WTC11 (cell line): ENCODE data around the gene CFAP221. TPM values are rescaled to one million over a fixed set of nuclear protein-coding genes. Genes with fewer than 3 reads are reported as not detected.

Experiments
- ATAC-seq: fragments of 200-7000 bp; cut with Tn5 transposase; 2 replicates; pipeline ENCODE4 v1.10.0; 2021; ENCODE audit warnings: mild to moderate bottlenecking, moderate library complexity
- CTCF ChIA-PET: fragments of 300-600 bp; sonication (Branson Sonifier 250); formaldehyde crosslinking; loops from one replicate; lab custom pipeline; 2021; ENCODE audit warnings: antibody characterized with exemption; lab: Charles Lee
- POLR2A ChIA-PET: fragments of 350-600 bp; sonication (Branson Sonifier 250); formaldehyde crosslinking; loops from one replicate; lab custom pipeline; 2021; ENCODE audit warnings: antibody characterized with exemption; lab: Charles Lee
- DNase-seq: peaks from one replicate; pipeline ENCODE4 v3.0.0; 2021; ENCODE audit warnings: low spot score
- H3K27ac Mint-ChIP-seq: 2 replicates; pipeline ENCODE4 v1.8.0; 2021; ENCODE audit warnings: mixed read lengths
- H3K27me3 Mint-ChIP-seq: 2 replicates; pipeline ENCODE4 v1.8.0; 2021; ENCODE audit warnings: low read depth, mild to moderate bottlenecking, moderate library complexity, mixed read lengths
- H3K36me3 Mint-ChIP-seq: 2 replicates; pipeline ENCODE4 v1.8.0; 2021; ENCODE audit warnings: mixed read lengths
- H3K4me1 Mint-ChIP-seq: 2 replicates; pipeline ENCODE4 v1.8.0; 2022; ENCODE audit warnings: mixed read lengths
- H3K4me3 Mint-ChIP-seq: 2 replicates; pipeline ENCODE4 v1.8.0; 2021; ENCODE audit warnings: mild to moderate bottlenecking, moderate library complexity, mixed read lengths
- H3K9me3 Mint-ChIP-seq: 2 replicates; pipeline ENCODE4 v1.8.0; 2021; ENCODE audit warnings: mixed read lengths
- ESRRA ChIP-seq: sonication (generic); formaldehyde crosslinking; IDR thresholded peaks from 2 replicates; pipeline ENCODE4 v1.8.1; 2022; ENCODE audit warnings: mild to moderate bottlenecking, missing genetic modification reagents, borderline replicate concordance
- IRF2 ChIP-seq: sonication (generic); formaldehyde crosslinking; IDR thresholded peaks from 2 replicates; pipeline ENCODE4 v1.8.0; 2022; ENCODE audit warnings: low read depth, missing genetic modification reagents, borderline replicate concordance
- JUN ChIP-seq: sonication (generic); formaldehyde crosslinking; IDR thresholded peaks from 2 replicates; pipeline ENCODE4 v1.8.0; 2023; ENCODE audit warnings: mild to moderate bottlenecking, missing genetic modification reagents
- NR3C1 ChIP-seq: sonication (generic); formaldehyde crosslinking; conservative IDR thresholded peaks from 2 replicates; pipeline ENCODE4 v1.8.1; 2023; ENCODE audit warnings: low read depth, mild to moderate bottlenecking, missing genetic modification reagents
- RELA ChIP-seq: sonication (generic); formaldehyde crosslinking; IDR thresholded peaks from 2 replicates; pipeline ENCODE4 v1.8.1; 2022; ENCODE audit warnings: missing genetic modification reagents, mild to moderate bottlenecking, borderline replicate concordance
- ZNF263 ChIP-seq: sonication (generic); formaldehyde crosslinking; IDR thresholded peaks from 2 replicates; pipeline ENCODE4 v1.8.1; 2022; ENCODE audit warnings: low read depth, mild to moderate bottlenecking, moderate library complexity, missing genetic modification reagents
- total RNA-seq: library from RNA; stranded (reverse); gene quantifications from 3 replicates; pipeline ENCODE4 v1.2.3, GENCODE V29; 2021
- TF ChIP-seq, protein P1 (sequence below): sonication (generic); formaldehyde crosslinking; IDR thresholded peaks from 2 replicates; pipeline ENCODE4 v1.8.0; 2023; ENCODE audit warnings: mild to moderate bottlenecking, missing genetic modification reagents
- TF ChIP-seq, protein P2 (sequence below): sonication (generic); formaldehyde crosslinking; IDR thresholded peaks from 2 replicates; pipeline ENCODE4 v1.8.0; 2023; ENCODE audit warnings: missing genetic modification reagents, mild to moderate bottlenecking, borderline replicate concordance
- TF ChIP-seq, protein P3 (sequence below): sonication (generic); formaldehyde crosslinking; IDR thresholded peaks from 2 replicates; pipeline ENCODE4 v1.8.0; 2022; ENCODE audit warnings: missing genetic modification reagents
- TF ChIP-seq, protein P4 (sequence below): fragments of 200-600 bp; IDR thresholded peaks from 2 replicates; pipeline ENCODE4 v1.8.0; 2022; ENCODE audit warnings: antibody characterized with exemption

Gene CFAP221
- total RNA-seq, 1 experiment from 2014 or later, result 0.35 TPM

DNA sequence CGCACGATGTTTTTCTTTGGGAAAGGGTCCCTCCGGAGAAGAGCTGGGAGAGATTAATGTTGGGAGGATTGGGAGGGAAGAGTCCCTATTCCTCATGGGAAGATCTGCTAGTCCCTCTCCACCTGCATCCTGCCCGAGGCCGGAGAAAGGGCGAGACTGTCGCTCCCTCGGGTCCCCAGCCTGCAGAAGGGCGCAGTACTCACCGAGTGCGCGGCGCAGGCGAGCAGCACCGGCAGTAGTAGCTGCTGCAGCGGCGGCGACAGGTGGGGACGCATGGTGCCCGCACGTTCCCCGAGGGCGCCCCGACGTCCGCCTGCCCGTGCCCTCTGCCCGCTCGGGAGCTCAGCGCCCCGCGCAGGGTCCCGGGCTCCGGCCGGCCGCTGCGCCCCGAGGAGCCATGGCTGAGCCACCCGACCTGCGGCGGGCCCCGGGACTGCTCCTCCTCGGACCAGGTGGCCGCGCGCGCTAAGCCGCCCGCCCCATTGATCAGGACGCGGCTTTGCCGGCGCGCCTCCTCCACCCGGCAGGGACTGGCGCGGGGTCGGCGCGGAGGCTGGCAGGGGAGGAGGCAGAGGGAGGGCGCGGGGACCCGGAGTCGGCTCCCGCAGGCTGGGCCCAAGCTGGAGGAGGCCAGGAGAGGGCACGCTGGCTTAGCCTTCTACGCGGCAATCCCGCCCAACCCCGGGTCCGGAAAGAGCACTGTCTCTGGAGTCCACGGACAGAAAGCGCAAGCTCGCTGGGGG, 20.1 kb upstream of the CFAP221 start, which contains the start of gene SCTR (continued):
- no peak for TF ChIP-seq NR3C1 (CRISPR knock-in tag)

DNA sequence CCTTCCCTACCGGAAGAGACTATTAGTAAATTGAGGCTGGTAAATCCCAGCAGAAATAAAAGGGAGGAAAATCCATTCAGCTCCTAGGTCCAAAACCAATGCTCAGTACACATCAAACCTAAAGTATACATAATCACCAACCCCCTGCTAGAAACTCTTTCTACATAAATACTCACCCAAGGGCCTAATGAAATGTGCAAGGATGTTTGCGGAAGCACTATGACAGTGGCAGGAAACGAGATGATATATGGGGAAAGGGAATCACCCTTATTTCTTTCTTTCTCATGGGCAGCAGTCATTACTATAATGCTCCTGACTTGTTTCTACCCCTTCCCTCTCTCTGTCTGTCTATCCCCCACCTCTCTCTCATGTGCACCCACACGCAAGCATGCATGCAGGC, 18.6 kb upstream of the CFAP221 start:
- ChIA-PET CTCF (interaction anchor here (2.0 to 2.6 kb wide), 2 partner anchors 8 to 49 kb away, joined by 6 to 13 read pairs; no protein-coding TSS in a partner anchor), POLR2A (no interaction called here)
- H3K4me3 Mint-ChIP-seq, result no peak overlapping the region

DNA sequence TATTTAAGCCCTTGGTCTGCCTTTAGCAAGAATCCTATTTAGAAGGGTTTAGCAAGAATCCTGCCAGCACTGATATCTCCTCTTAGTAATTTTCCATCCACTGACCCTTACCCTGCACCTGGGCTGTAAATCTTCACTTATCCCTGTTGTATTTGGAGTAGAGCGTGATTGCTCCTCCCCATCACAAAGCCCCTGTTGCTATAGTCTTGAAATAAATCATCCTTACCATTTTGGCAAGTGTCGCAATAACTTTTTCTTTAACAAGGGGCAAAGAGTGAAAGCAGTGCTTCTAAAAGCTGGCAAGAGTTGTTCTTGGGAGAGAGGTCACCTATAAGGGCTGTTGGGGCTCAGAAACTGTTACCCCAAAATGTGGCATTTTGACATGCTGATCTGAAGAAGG, 16.2 kb upstream of the CFAP221 start:
- Mint-ChIP-seq H3K4me3 (no peak overlapping the region), H3K27ac (no peak overlapping the region), H3K4me1 (peaks cover 27% of the 10 kb centered on the region), H3K36me3 (peaks cover under 1% of the 10 kb centered on the region), H3K9me3 (peaks cover 4% of the 10 kb centered on the region), H3K27me3 (peaks cover 28% of the 10 kb centered on the region)
- TF ChIP-seq, protein P1, sequence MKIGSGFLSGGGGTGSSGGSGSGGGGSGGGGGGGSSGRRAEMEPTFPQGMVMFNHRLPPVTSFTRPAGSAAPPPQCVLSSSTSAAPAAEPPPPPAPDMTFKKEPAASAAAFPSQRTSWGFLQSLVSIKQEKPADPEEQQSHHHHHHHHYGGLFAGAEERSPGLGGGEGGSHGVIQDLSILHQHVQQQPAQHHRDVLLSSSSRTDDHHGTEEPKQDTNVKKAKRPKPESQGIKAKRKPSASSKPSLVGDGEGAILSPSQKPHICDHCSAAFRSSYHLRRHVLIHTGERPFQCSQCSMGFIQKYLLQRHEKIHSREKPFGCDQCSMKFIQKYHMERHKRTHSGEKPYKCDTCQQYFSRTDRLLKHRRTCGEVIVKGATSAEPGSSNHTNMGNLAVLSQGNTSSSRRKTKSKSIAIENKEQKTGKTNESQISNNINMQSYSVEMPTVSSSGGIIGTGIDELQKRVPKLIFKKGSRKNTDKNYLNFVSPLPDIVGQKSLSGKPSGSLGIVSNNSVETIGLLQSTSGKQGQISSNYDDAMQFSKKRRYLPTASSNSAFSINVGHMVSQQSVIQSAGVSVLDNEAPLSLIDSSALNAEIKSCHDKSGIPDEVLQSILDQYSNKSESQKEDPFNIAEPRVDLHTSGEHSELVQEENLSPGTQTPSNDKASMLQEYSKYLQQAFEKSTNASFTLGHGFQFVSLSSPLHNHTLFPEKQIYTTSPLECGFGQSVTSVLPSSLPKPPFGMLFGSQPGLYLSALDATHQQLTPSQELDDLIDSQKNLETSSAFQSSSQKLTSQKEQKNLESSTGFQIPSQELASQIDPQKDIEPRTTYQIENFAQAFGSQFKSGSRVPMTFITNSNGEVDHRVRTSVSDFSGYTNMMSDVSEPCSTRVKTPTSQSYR, result no peak
- no peak for TF ChIP-seq ZNF263 (CRISPR knock-in tag)
- TF ChIP-seq RELA, result no peak
- TF ChIP-seq, protein P2, sequence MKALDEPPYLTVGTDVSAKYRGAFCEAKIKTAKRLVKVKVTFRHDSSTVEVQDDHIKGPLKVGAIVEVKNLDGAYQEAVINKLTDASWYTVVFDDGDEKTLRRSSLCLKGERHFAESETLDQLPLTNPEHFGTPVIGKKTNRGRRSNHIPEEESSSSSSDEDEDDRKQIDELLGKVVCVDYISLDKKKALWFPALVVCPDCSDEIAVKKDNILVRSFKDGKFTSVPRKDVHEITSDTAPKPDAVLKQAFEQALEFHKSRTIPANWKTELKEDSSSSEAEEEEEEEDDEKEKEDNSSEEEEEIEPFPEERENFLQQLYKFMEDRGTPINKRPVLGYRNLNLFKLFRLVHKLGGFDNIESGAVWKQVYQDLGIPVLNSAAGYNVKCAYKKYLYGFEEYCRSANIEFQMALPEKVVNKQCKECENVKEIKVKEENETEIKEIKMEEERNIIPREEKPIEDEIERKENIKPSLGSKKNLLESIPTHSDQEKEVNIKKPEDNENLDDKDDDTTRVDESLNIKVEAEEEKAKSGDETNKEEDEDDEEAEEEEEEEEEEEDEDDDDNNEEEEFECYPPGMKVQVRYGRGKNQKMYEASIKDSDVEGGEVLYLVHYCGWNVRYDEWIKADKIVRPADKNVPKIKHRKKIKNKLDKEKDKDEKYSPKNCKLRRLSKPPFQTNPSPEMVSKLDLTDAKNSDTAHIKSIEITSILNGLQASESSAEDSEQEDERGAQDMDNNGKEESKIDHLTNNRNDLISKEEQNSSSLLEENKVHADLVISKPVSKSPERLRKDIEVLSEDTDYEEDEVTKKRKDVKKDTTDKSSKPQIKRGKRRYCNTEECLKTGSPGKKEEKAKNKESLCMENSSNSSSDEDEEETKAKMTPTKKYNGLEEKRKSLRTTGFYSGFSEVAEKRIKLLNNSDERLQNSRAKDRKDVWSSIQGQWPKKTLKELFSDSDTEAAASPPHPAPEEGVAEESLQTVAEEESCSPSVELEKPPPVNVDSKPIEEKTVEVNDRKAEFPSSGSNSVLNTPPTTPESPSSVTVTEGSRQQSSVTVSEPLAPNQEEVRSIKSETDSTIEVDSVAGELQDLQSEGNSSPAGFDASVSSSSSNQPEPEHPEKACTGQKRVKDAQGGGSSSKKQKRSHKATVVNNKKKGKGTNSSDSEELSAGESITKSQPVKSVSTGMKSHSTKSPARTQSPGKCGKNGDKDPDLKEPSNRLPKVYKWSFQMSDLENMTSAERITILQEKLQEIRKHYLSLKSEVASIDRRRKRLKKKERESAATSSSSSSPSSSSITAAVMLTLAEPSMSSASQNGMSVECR, result no peak
- TF ChIP-seq, protein P3, sequence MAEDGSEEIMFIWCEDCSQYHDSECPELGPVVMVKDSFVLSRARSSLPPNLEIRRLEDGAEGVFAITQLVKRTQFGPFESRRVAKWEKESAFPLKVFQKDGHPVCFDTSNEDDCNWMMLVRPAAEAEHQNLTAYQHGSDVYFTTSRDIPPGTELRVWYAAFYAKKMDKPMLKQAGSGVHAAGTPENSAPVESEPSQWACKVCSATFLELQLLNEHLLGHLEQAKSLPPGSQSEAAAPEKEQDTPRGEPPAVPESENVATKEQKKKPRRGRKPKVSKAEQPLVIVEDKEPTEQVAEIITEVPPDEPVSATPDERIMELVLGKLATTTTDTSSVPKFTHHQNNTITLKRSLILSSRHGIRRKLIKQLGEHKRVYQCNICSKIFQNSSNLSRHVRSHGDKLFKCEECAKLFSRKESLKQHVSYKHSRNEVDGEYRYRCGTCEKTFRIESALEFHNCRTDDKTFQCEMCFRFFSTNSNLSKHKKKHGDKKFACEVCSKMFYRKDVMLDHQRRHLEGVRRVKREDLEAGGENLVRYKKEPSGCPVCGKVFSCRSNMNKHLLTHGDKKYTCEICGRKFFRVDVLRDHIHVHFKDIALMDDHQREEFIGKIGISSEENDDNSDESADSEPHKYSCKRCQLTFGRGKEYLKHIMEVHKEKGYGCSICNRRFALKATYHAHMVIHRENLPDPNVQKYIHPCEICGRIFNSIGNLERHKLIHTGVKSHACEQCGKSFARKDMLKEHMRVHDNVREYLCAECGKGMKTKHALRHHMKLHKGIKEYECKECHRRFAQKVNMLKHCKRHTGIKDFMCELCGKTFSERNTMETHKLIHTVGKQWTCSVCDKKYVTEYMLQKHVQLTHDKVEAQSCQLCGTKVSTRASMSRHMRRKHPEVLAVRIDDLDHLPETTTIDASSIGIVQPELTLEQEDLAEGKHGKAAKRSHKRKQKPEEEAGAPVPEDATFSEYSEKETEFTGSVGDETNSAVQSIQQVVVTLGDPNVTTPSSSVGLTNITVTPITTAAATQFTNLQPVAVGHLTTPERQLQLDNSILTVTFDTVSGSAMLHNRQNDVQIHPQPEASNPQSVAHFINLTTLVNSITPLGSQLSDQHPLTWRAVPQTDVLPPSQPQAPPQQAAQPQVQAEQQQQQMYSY (CRISPR knock-in tag), result no peak
- POLR2A ChIA-PET, result no interaction called here
- DNase-seq, result no peak
- ATAC-seq, result no peak
- CTCF ChIA-PET, result interaction anchor here (1.8 to 2.0 kb wide), 2 partner anchors 11 to 52 kb away, joined by 4 to 6 read pairs; no protein-coding TSS in a partner anchor

More for the DNA sequence above, 18.6 kb upstream of the CFAP221 start:
- H3K27me3 Mint-ChIP-seq, result peaks cover 52% of the 10 kb centered on the region
- TF ChIP-seq ESRRA (CRISPR knock-in tag), result no peak
- no peak for TF ChIP-seq JUN (CRISPR knock-in tag)
- TF ChIP-seq, protein P1, result no peak
- TF ChIP-seq, protein P4, sequence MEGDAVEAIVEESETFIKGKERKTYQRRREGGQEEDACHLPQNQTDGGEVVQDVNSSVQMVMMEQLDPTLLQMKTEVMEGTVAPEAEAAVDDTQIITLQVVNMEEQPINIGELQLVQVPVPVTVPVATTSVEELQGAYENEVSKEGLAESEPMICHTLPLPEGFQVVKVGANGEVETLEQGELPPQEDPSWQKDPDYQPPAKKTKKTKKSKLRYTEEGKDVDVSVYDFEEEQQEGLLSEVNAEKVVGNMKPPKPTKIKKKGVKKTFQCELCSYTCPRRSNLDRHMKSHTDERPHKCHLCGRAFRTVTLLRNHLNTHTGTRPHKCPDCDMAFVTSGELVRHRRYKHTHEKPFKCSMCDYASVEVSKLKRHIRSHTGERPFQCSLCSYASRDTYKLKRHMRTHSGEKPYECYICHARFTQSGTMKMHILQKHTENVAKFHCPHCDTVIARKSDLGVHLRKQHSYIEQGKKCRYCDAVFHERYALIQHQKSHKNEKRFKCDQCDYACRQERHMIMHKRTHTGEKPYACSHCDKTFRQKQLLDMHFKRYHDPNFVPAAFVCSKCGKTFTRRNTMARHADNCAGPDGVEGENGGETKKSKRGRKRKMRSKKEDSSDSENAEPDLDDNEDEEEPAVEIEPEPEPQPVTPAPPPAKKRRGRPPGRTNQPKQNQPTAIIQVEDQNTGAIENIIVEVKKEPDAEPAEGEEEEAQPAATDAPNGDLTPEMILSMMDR, result no peak
- TF ChIP-seq IRF2 (CRISPR knock-in tag), result no peak
- no peaks in the 10 kb centered on the region for H3K9me3 Mint-ChIP-seq
- no peak overlapping the region for H3K27ac Mint-ChIP-seq
- ATAC-seq (no peak), DNase-seq (no peak)
- peaks cover 25% of the 10 kb centered on the region for H3K4me1 Mint-ChIP-seq
- no peaks in the 10 kb centered on the region for H3K36me3 Mint-ChIP-seq
